Mesothelial cell of epicardium (in vitro differentiated cells): ENCODE results near the gene HSD17B4. TPM values are rescaled to one million over a fixed set of nuclear protein-coding genes. Genes with fewer than 3 reads are reported as not detected.
"Not testable (repeated sequence)": the region's sequence is repeated elsewhere in the genome, so short reads cannot be mapped to it uniquely, and the experiment has no call there.

Experiments used
- DNase-seq, 2 experiments: peaks; one replicate each; pipeline ENCODE4 v3.0.0; 2021; ENCODE audit warnings: low spot score in 2 of 2; ENCODE audit not compliant: unreplicated experiment in 2 of 2
- H3K27ac Mint-ChIP-seq: 2 replicates; pipeline ENCODE4 v1.8.0; 2021; ENCODE audit warnings: mixed read lengths
- H3K27me3 Mint-ChIP-seq: 2 replicates; pipeline ENCODE4 v1.8.0; 2021; ENCODE audit warnings: low read depth, mixed read lengths
- H3K36me3 Mint-ChIP-seq: 2 replicates; pipeline ENCODE4 v1.8.0; 2021; ENCODE audit warnings: mixed read lengths
- H3K4me1 Mint-ChIP-seq: 2 replicates; pipeline ENCODE4 v1.8.0; 2021; ENCODE audit warnings: mixed read lengths
- H3K4me3 Mint-ChIP-seq: 2 replicates; pipeline ENCODE4 v1.8.0; 2021; ENCODE audit warnings: mild to moderate bottlenecking, moderate library complexity, mixed read lengths
- H3K9me3 Mint-ChIP-seq: 2 replicates; pipeline ENCODE4 v1.8.0; 2021; ENCODE audit warnings: mixed read lengths
- total RNA-seq: library from RNA; stranded (reverse); gene quantifications from 3 replicates; pipeline ENCODE4 v1.2.1, GENCODE V29; 2021
- TF ChIP-seq, protein P1 (sequence below): fragments of 200-600 bp; sonication (generic); IDR thresholded peaks from one replicate; pipeline ENCODE4 v1.5.0; 2021; ENCODE audit warnings: antibody characterized with exemption; ENCODE audit not compliant: unreplicated experiment

The HSD17B4 gene
- total RNA-seq, 1 donor from 2014 or later = 146 TPM

DNA sequence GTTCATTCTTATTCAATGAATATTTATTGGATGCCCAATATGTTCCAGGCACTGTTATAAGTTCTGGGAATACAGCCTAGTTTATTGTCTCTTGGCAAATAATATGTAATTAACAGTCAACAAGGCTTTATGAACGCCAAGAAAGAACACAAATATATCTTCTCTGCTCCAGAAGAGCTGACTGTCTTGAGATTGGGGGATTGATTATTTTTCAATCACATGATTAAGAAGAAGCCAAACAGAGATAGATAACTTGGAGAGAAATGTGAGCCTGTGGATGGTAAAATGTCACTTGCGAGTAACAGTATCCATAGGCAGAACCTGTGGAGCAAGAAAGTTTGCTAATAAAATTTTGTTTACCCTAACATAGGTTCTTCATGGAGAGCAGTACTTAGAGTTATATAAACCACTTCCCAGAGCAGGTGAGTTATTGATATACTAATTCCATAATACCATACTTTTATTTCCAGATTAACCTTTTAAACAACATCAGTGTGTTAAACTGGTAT is 49.4 kb downstream of the HSD17B4 start:
- H3K9me3 Mint-ChIP-seq = peaks cover 21% of the 10 kb centered on the region
- no peaks in the 10 kb centered on the region for H3K4me1 Mint-ChIP-seq
- H3K36me3 Mint-ChIP-seq = peaks cover 44% of the 10 kb centered on the region
- DNase-seq = no peak
- TF ChIP-seq, protein P1, sequence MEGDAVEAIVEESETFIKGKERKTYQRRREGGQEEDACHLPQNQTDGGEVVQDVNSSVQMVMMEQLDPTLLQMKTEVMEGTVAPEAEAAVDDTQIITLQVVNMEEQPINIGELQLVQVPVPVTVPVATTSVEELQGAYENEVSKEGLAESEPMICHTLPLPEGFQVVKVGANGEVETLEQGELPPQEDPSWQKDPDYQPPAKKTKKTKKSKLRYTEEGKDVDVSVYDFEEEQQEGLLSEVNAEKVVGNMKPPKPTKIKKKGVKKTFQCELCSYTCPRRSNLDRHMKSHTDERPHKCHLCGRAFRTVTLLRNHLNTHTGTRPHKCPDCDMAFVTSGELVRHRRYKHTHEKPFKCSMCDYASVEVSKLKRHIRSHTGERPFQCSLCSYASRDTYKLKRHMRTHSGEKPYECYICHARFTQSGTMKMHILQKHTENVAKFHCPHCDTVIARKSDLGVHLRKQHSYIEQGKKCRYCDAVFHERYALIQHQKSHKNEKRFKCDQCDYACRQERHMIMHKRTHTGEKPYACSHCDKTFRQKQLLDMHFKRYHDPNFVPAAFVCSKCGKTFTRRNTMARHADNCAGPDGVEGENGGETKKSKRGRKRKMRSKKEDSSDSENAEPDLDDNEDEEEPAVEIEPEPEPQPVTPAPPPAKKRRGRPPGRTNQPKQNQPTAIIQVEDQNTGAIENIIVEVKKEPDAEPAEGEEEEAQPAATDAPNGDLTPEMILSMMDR = no peak
- no peaks in the 10 kb centered on the region for H3K27me3 Mint-ChIP-seq
- H3K27ac Mint-ChIP-seq = no peak overlapping the region
- no peak overlapping the region for H3K4me3 Mint-ChIP-seq

DNA sequence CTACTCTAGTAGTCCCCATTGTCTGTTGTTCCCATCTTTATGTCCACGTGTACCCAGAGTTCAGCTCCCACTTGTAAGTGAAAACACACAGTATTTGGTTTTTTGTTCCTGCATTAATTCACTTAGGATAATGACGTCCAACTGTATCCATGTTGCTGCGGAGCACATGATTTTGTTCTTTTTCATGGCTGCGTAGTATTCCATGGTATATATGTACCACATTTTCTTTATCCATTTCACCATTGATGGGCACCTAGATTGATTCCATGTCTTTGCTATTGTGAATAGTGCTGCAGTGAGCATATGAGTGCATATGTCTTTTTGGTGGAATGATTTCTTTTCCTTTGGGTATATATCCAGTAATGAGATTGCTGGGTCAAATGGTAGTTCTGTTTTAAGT is 51.6 kb downstream of the HSD17B4 start:
- peaks cover 47% of the 10 kb centered on the region for H3K36me3 Mint-ChIP-seq

DNA sequence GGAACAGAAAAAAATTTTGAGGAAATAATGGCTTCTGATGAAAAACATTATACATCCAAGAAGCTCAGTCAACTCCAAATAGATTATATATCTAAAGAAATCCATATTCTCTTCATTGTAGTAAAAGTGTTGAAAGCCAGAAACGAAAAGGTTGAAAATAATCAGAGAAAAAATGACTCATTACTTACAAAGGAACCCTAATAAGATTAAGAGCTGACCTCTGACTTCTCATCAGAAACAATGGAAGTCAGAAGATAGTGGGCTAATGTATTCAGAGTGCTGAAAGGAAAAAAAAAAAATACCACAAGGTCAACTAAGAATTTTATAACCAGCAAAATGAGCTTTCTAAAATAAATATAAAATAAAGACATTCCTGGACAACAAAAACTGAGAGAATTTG is 60.0 kb downstream of the HSD17B4 start:
- Mint-ChIP-seq H3K9me3 (peaks cover 26% of the 10 kb centered on the region), H3K36me3 (peaks cover 47% of the 10 kb centered on the region), H3K27ac (no peak overlapping the region), H3K4me1 (no peaks in the 10 kb centered on the region), H3K27me3 (no peaks in the 10 kb centered on the region), H3K4me3 (no peak overlapping the region)
- TF ChIP-seq, protein P1 = no peak
- no peak for DNase-seq

More for the DNA sequence above, 51.6 kb downstream of the HSD17B4 start:
- not testable (repeated sequence) for H3K27ac Mint-ChIP-seq, H3K27me3 Mint-ChIP-seq, H3K4me1 Mint-ChIP-seq, H3K4me3 Mint-ChIP-seq, DNase-seq
- peaks cover 21% of the 10 kb centered on the region for H3K9me3 Mint-ChIP-seq

DNA sequence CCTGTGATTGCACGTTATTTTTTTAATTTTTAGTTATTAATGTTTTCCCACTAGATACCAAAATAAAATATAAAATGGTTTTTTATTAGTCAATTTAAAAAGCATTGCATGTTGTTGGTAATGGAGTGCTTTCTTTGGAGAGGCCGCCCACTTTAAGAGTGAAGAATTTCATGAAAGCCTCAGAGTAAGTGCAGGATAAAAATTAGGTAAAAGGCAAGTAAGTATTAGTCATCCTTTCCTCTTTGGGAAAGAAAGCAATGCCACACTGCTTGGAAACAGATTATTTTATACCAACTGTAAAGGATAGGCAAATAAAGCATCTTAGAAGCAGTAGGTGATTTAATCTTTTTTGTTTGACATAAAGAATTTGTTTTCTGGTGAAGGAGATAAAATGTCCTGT is 62.9 kb downstream of the HSD17B4 start:
- Mint-ChIP-seq H3K27me3 (no peaks in the 10 kb centered on the region), H3K36me3 (peaks cover 55% of the 10 kb centered on the region), H3K4me3 (no peak overlapping the region), H3K4me1 (no peaks in the 10 kb centered on the region), H3K27ac (no peak overlapping the region), H3K9me3 (peaks cover 27% of the 10 kb centered on the region)
- no peak for DNase-seq
- TF ChIP-seq, protein P1 = no peak

DNA sequence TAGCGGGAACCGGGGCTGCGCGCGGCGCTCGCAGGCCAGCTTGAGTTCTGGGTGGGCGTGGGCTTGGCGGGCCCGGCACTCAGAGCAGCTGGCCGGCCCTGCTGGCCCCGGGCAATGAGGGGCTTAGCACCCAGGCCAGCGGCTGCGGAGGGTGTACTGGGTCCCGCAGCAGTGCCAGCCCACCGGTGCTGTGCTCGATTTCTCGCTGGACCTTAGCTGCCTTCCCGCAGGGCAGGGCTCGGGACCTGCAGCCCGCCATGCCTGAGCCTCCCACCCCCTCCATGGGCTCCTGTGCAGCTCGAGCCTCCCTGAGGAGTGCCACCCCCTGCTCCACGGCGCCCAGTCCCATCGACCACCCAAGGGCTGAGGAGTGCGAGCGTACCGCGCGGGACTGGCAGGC is 64.8 kb downstream of the HSD17B4 start:
- H3K4me1 Mint-ChIP-seq, H3K27me3 Mint-ChIP-seq, H3K4me3 Mint-ChIP-seq, DNase-seq, H3K27ac Mint-ChIP-seq: not testable (repeated sequence)
- peaks cover 29% of the 10 kb centered on the region for H3K9me3 Mint-ChIP-seq
- peaks cover 56% of the 10 kb centered on the region for H3K36me3 Mint-ChIP-seq

DNA sequence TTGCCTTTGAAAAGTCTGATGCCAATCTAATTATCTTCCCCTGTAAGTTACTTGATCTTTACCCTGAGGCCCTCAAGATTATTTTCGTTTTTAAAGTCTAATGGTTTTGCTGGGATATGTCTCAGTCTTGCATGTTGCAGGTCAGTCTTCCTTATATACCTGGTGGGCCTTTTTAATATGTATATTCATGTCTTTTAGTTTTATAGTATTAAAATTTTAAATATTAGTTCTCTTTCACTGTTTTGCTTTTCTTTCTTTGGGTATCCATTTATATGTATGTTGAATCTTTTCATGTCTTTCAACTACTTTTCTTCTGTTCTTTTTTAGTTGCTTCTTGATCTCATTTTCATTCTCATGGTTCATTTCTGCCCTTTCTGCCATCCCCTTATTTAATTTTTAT is 68.9 kb downstream of the HSD17B4 start:
- TF ChIP-seq, protein P1 = no peak
- DNase-seq = no peak
- peaks cover 20% of the 10 kb centered on the region for H3K9me3 Mint-ChIP-seq
- no peak overlapping the region for H3K27ac Mint-ChIP-seq
- H3K4me3 Mint-ChIP-seq = no peak overlapping the region
- peaks cover 47% of the 10 kb centered on the region for H3K36me3 Mint-ChIP-seq
- H3K4me1 Mint-ChIP-seq = peaks cover 2% of the 10 kb centered on the region
- H3K27me3 Mint-ChIP-seq = no peaks in the 10 kb centered on the region

DNA sequence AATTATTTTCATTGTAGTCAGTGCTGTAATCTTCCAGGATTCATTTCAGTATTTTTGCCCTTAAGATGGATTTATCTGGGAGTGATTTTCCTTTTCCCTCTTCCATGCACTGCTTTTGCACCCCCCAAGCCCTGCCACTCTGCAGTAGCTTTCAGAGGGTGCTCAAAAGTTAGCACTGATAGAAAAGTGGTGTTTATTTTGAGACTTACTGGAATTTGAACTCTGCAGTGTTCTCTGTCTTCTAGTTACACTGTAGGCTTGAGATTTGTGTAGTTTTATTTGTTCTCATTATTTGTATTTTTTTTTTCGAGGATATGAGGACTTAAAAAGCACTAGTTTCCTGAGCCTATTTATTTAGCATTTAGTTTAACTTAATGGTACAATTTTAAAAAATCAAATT is 70.5 kb downstream of the HSD17B4 start:
- no peaks in the 10 kb centered on the region for H3K27me3 Mint-ChIP-seq
- H3K27ac Mint-ChIP-seq = no peak overlapping the region
- TF ChIP-seq, protein P1 = no peak
- DNase-seq = no peak
- H3K9me3 Mint-ChIP-seq = peaks cover 16% of the 10 kb centered on the region
- H3K4me1 Mint-ChIP-seq = peaks cover 2% of the 10 kb centered on the region
- no peak overlapping the region for H3K4me3 Mint-ChIP-seq
- H3K36me3 Mint-ChIP-seq = peaks cover 35% of the 10 kb centered on the region
